ENCODE data around the gene CTNND1. TPM values are rescaled to one million over a fixed set of nuclear protein-coding genes. Genes with fewer than 3 reads are reported as not detected.

The CTNND1 gene
- total RNA-seq, 4 donors from 2014 or later = 85.5 to 174 (median 105) TPM

DNA sequence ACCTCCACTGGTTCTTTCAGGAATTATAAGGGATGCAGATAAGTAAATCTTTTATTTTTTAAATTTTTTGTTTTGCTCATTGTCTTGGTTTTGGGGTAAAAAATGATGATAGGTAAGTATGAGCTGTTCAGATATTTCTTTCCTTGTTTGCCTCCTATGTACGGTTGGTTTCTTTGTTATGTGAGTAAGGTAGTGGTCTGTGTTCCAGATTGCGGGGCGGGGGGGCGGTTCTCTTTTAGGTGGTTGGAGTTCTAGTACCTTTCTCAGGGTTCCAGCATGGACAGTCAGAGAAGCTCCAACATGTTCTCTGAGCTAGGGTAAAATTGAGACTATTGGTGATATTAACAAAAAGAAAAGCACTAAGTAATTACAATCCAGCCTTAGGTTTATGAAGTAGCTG is 2.4 kb downstream of the CTNND1 start:
- TF ChIP-seq, protein P1, sequence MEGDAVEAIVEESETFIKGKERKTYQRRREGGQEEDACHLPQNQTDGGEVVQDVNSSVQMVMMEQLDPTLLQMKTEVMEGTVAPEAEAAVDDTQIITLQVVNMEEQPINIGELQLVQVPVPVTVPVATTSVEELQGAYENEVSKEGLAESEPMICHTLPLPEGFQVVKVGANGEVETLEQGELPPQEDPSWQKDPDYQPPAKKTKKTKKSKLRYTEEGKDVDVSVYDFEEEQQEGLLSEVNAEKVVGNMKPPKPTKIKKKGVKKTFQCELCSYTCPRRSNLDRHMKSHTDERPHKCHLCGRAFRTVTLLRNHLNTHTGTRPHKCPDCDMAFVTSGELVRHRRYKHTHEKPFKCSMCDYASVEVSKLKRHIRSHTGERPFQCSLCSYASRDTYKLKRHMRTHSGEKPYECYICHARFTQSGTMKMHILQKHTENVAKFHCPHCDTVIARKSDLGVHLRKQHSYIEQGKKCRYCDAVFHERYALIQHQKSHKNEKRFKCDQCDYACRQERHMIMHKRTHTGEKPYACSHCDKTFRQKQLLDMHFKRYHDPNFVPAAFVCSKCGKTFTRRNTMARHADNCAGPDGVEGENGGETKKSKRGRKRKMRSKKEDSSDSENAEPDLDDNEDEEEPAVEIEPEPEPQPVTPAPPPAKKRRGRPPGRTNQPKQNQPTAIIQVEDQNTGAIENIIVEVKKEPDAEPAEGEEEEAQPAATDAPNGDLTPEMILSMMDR (IDR thresholded peaks at IDR 0.05) = no peak
- ATAC-seq (ENCODE audit: low FRiP score) = no peak
- no peak for DNase-seq (ENCODE audit: low spot score)

DNA sequence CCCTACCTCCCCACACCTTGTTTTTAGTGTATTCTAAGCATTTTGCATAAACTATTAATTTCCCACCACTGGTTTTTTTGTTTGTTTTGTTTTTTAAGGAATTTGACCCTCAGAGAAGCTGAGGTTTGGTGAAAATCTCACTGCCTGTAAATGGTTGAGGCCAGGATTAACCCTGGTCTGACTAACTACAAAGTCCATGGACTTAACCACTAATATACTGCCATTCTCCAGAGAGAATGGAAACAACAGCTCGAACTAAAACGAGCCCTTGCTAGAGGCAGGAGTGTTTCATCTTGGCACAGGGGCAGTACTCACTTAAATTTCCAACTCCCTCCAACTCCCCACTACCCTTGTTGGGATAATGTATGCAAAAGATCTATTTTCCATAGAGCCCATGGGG is 3.0 kb downstream of the CTNND1 start:
- ATAC-seq (ENCODE audit: low FRiP score) (no peak), DNase-seq (ENCODE audit: low spot score) (no peak)
- TF ChIP-seq, protein P1 (IDR thresholded peaks at IDR 0.05) = no peak

DNA sequence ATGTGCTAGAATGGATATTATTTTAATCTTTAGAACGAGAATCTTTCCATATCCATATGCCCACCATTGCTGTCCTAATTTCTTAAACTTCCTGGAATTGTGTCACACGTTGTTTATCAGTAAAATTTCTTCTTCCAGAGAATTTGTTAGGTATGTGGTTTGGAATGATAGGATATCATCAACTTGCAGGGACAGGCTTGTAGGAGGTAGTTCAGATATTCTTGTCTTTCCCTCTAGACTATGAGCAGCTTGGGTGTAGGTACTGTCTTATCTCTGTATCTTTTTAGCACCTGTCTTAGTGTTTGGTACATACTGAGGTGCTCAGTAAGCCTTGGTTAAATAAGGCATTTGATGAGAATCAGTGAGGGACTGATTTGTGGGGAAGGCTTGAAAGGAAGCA is 3.4 kb downstream of the CTNND1 start:
- DNase-seq (ENCODE audit: low spot score) (no peak), ATAC-seq (ENCODE audit: low FRiP score) (no peak)
- TF ChIP-seq, protein P1 (IDR thresholded peaks at IDR 0.05) = no peak

DNA sequence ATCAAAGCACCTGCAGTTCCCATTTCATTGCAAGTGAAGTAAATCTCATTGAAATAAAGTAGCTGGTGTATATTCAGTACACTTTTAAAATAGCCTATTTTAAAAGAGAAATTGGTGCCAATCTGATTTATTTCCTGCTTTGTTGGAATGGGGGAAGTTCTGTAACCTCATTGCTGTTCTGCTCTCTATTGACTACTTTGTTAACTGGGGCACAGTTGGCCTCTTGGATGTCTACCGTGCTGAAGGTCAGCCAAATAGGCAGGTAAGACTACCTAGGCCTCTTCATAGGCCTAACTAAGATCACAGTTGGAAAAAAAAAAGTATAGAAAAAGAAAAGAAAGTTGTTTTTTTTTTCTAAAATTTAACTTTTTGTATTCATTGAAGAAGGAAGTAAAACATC is 9.2 kb downstream of the CTNND1 start:
- ATAC-seq (ENCODE audit: low FRiP score) = no peak
- no peak for DNase-seq (ENCODE audit: low spot score)
- TF ChIP-seq, protein P1 (IDR thresholded peaks at IDR 0.05) = no peak

DNA sequence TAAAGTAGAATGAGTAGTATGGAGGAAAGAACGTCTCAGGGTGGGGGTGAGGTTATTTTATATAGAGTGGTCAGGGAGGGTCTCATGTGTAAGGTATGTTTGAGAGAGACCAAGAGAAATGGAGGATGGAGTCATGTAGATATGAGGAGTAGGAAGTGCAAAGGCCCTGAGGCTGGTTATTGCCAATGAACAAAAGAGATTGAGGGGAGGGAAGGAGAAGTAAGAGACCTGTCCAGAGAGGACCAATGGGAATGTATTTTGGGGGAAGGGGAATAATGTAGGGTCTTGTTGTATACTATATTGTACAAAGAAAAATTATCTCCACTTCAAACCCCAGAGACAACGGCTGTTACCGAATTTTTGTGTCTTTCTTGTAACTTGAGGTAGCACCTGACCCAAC is 9.8 kb downstream of the CTNND1 start:
- TF ChIP-seq, protein P1 (IDR thresholded peaks at IDR 0.05) = no peak
- no peak for ATAC-seq (ENCODE audit: low FRiP score)
- DNase-seq (ENCODE audit: low spot score) = no peak

DNA sequence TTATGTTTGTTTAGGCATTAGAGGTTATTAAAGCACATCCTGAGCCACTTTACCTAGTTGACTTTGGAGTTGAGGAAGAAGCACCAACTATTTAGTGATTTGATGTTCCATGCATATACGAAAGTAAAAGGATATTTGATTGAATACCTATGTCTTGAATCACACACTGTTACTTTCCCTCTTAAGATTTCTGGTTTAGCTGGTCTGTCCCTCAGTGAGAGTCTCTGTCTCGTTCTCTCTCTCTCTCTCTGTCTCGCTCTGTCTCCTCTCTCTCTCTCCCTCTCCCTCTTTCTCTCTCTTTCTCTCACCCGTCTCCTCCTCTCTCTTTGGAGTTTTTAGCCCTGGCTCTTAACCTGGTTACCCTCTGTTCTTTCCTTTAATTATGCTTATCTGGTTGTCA is 11.0 kb downstream of the CTNND1 start:
- DNase-seq (ENCODE audit: low spot score) (no peak), ATAC-seq (ENCODE audit: low FRiP score) (no peak)
- TF ChIP-seq, protein P1 (IDR thresholded peaks at IDR 0.05) = no peak

DNA sequence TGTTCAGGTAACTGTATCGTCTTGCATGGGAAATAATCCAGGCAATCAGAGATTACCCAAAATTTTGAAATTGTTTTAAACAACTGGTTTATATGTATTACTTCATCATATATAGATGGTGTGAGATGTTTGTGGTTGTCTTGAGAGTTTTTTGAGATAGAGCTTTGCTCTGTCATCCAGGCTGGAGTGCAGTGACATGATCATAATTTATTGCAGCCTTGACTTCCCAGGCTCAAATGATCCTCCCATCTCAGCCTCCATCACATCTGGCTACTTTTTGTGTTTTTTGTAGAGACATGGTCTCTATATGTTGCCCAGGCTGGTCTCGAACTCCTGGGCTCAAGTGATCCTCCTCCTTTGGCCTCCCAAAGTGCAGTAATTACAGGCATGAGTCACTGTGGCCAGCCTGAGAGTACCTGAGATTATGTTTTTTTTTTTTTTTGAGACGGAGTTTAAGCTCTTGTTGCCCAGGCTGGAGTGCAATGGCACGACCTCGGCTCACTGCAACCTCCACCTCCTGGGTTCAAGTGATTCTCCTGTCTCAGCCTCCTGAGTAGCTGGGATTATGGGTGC is 11.5 kb downstream of the CTNND1 start:
- ATAC-seq (ENCODE audit: low FRiP score) = no peak
- no peak for DNase-seq (ENCODE audit: low spot score)

More for the DNA sequence above, 11.5 kb downstream of the CTNND1 start:
- TF ChIP-seq, protein P1 (IDR thresholded peaks at IDR 0.05) = no peak
